ENCODE measurements around the gene MTHFD2L.
A peak's percentile ranks its signal among the peaks of the same experiment; 100 is the strongest.

The MTHFD2L gene

DNA sequence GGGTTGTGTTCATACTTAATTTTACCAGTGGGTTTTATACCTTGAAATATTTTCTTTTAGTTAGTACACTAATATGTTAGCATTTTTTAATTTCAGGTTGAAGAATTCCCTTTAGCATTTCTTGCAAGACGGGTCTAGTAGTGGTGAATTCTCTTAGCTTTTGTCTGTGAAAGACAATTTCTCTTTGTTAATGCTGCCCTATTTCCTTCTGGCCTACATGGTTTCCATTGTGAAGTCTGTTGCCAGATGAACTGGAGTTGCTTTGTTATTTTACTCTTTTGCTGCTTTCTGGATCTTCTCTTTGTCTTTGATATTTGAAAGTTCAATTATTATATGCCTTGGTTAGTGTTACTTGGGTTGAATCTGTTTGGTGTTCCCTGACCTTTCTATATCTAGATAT is 25.0 kb upstream of the MTHFD2L start:
- no peak for DNase-seq (ENCODE audit: low read depth)

- DNase-seq (ENCODE audit: low read depth): peak; percentile 1
These were observed 24.0 kb upstream of the MTHFD2L start for GRCh38 chr4:74133786-74134499.

GRCh38 chr4:74134500-74134852 is 23.4 kb upstream of the MTHFD2L start:
- DNase-seq (ENCODE audit: low read depth): no peak

DNA sequence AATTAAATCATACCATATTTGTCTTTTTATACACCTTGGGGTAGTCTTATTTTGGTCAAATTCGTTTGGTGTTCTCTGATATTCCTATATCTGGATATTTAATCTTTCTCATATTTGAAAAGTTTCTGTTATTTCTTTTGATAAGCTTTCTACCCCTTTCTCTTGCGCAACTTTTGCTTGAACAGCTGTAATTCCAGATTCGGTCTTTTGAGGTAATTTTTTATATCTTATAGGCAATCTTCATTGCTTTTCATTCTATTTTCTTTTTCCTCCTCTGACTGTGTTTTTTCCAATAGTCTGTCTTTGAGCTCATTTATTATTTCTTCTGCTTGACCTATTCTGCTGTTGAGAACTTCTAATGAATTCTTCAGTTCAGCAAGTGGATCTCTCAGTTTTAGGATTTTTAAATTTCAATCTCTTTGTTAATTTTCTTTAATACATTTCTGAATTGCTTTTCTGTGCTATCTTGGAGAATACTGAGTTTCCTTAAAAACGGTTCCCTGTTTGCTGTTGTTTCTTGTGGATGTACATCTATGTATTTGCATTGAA is 11.3 kb upstream of the MTHFD2L start:
- DNase-seq (ENCODE audit: low read depth): no peak

DNA sequence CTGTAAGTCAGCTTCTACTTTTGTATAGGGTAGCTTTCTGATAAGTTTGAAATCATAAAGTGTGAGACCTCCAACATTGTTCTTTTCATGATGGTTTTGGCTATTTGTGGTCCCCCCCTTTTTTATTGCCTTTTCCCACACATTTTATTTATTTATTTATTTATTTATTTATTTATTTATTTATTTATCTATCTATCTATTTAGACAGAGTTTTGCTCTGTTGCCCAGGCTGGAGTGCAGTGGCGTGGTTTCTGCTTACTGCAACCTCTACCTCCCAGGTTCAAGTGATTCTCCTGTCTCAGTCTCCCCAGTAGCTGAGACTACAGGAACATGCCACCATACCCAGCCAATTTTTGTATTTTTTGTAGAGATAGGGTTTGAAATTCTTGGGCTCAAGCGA is 9.7 kb upstream of the MTHFD2L start:
- no peak for DNase-seq (ENCODE audit: low read depth)

DNA sequence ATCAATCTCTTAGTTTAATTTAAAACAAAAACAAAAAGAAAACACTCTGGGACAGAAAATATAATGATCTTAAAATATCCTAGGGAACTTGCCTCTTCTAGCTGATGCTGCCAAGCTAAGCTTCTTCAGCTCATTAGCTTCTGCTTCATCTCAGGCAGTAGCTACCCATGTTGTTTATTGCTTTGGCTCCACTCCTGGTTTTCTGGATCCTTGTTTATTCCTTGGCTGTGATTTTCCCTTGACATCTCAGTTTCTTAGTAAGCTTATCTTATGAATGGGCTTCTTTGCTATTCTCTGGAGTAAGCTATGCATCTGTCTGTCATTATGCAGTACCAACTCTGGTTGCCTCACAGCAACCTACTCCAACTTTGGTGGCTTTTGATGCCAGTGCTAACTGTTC is 5.1 kb upstream of the MTHFD2L start:
- DNase-seq (ENCODE audit: low read depth): no peak

- no peak for DNase-seq (ENCODE audit: low read depth)
These were observed 1.4 kb upstream of the MTHFD2L start for GRCh38 chr4:74156521-74156920.

- DNase-seq (ENCODE audit: low read depth): no peak
These were observed 764 bp upstream of the MTHFD2L start for GRCh38 chr4:74157154-74157553.

GRCh38 chr4:74158466-74159142 is 686 bp downstream of the MTHFD2L start:
- no peak for DNase-seq (ENCODE audit: low read depth)

- no peak for DNase-seq (ENCODE audit: low read depth)
These were observed 1.3 kb downstream of the MTHFD2L start for GRCh38 chr4:74159143-74159709.

DNA sequence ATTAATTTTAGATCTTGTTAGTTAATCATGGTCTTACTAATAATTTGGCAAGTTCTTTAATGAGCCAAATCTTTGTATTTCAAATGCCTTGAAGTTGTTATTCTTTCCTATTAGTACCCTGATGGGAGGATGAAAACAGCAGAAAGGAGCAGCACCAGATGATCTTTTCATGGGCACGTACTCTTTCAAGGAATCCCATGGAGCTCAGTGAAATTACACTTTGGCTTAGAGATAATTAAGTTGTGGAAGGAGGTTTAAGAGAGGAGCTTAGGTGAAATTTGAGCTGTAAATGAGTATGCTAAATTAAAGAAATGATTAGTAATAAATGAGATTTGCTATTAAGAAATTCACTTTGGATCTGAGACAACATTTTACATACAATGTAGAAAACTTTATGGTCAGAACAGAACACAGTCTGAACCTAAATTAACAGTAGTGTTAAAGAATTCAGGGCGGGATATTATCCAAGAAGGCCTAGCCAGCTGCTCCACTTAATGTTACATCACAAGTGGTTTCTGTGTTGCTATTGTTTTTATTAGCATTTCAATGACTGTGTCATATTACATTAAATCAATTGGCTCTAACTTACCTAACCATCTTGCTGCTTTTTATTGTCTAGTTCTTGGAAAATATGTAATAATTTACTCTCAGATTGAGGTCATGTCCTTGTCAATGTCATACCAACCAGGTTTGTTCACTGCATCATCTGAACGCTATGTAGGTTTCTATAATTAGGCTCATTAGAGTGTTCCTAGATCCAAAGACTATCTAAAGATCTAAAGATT is 3.9 kb downstream of the MTHFD2L start:
- no peak for DNase-seq (ENCODE audit: low read depth)

DNA sequence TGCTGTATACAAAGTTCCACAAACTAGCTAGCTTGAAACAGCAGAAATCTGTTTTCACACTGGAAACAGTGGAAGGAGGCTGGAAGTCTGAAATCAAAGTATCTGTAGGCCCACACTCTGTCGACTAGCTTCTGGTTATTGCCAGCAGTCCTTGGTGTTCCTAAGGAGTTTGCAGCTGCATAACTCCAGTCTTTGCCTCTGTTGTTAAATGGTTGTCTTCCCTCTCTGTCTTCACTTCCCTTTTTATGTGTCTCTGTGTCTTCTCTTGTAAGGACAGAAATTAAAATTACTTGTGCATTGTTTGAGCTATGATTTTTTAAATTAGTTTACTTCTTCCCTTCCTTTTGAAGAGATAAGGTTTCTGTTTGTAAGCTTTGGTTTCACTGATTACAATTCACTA is 8.2 kb downstream of the MTHFD2L start:
- no peak for DNase-seq (ENCODE audit: low read depth)

GRCh38 chr4:74166818-74167217 is 8.9 kb downstream of the MTHFD2L start:
- DNase-seq (ENCODE audit: low read depth): no peak

DNA sequence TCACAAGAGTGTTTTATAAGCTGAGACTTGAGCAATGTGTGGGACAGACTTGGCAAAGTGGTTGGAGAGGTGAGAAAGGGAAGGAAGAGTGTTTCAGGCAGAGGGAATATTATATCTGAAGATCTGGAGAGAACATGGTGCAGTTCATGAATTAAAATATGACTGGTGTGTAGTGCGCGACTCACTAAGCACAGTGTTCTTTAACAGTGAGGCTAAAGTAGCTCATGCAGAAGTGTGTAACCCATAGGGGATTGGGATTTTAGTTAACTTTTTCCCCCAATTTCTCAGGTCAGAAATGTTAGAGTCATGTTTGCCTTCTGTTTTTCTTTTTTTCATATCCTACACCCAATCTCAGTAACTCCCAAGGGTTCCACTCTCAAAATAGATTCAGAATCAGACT is 9.7 kb downstream of the MTHFD2L start:
- no peak for DNase-seq (ENCODE audit: low read depth)

- no peak for DNase-seq (ENCODE audit: low read depth)
These were observed 10.9 kb downstream of the MTHFD2L start for GRCh38 chr4:74168841-74169240.

DNA sequence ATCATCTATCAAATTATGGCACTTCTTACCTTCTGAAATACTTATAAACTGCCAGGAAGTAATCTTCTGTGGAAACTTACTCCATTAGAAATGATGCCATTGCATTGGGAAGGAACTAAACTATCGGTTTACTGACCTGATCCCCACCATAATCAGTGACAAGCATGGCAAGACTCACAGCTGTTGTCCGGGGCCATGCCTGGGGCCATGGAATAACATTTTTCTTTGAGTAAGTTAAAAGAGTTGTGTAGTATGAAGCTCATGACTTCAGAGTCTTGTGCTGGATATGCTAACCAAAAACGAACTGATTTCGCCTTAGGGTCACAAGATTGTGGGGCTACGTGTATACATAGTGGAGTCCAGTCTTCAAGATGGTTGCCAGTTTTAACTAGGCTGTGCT is 15.4 kb downstream of the MTHFD2L start:
- no peak for DNase-seq (ENCODE audit: low read depth)

DNA sequence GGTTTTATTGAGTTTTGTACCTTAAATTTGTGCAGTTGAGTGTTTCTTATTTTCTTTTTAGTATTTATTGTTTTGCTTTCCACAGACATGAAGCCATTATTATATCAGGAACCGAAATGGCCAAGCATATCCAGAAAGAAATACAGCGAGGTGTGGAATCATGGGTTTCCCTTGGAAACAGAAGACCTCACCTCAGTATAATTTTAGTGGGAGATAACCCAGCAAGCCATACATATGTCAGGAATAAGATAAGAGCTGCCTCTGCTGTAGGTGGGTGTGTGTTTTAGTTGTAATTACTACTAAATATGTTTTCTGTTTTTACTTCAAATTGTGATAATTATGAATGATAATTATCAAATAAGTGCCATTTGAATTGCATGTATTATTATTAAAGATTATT is 16.5 kb downstream of the MTHFD2L start:
- DNase-seq (ENCODE audit: low read depth): no peak

DNA sequence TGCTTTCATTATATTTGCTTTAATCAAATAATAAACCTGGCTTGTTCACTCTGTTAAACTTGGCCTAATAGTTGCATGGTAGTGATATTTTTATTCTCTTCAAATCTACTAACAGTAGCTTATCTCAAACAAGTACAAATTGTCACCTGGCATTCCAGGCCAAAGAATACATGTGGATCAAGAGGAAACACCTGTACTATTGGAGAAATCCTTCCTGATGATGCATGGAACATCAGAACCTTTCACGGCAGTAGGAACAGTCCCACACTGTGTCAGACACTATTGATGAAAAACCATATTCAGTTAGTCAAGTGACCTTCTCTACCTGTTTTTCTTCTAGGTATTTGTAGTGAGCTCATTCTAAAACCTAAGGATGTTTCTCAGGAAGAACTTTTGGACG is 17.0 kb downstream of the MTHFD2L start:
- DNase-seq (ENCODE audit: low read depth): no peak

DNA sequence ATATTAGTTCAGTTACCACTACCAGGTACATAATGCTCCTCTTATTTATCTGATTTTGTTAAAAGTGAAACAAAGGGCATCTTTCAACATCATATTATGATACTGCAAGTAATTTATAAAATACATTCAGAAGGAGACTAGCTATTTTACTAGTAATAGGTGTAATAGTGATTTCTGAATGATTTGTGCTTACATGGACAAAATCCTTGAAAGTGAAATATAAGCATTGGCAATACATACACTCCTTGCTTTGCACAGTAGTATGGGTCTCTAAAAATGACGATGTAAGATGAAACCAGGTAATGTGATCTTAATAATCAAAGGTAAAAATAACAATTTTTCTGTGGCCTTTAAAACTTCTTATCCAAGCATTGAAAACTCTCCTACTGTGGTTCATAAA is 17.5 kb downstream of the MTHFD2L start:
- DNase-seq (ENCODE audit: low read depth): no peak

DNA sequence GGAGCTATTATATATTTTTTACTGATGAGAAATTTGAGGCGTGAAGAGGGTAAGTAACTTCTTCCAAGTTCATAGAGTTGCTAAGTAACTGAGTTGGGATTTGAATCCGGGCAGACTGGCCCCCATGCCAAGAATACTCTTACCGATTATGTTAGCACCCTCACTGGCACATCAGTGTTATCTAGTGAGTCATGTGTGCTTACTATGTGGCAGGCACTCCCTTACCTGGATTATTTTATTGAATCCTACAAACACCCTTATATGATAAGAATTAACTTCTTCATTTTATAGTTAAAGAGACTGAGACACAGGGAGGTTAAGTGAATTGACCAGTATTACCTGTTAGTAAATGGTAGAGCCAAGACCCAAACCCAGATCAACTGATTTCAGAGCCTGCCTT is 20.9 kb downstream of the MTHFD2L start:
- DNase-seq (ENCODE audit: low read depth): no peak

GRCh38 chr4:74181219-74181618 is 23.3 kb downstream of the MTHFD2L start:
- no peak for DNase-seq (ENCODE audit: low read depth)

DNA sequence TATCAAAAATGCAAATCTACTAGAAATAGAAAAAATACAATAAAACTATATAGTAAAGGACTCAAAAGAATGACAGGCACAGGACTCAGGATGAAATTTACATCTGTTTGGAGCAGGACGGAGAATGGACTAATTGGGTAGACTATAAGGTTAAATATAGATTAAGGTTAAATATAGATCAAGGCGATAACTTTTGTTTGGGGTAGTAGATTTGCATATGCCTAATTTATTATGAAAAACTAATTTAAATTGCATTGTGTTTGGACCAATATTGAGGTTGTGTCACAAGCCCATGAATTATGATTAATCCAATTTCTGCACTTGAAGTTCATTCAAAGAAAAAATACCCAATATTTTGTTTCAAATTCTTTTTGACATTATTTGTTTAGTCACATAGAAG is 31.0 kb downstream of the MTHFD2L start:
- DNase-seq (ENCODE audit: low read depth): no peak
